ENCODE data around the gene PPP1R14C. TPM values are rescaled to one million over a fixed set of nuclear protein-coding genes. Genes with fewer than 3 reads are reported as not detected.
"Not testable (repeated sequence)": the region's sequence is repeated elsewhere in the genome, so short reads cannot be mapped to it uniquely, and the experiment has no call there.

The PPP1R14C gene
- polyA plus RNA-seq, 1 donor from 2014 or later, result 14.0 TPM

DNA sequence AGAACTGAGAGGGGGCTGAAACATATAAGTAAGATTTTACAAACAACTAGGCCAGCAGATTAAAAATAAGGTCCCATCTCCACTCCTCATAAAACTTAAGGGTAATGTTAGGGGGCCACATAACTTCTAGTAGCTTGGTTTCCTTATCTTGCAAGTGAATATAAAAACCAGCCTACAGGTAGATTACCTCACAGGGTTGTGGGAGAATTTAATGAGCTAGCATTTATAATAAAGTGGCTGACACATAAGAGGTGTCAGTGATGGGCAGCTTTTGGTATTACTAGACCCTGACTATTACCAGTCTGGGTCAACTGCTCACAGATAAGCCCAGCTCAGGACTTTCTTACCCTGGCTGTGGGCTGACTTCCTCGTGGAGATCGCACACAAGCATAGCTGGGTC lies 9.2 kb upstream of the PPP1R14C start:
- TF ChIP-seq MXI1 (conservative IDR thresholded peaks at IDR 0.05; ENCODE audit: poor library complexity, severe bottlenecking) (no peak), SMC3 (conservative IDR thresholded peaks at IDR 0.05; ENCODE audit: poor library complexity) (no peak), RAD21 (conservative IDR thresholded peaks at IDR 0.05) (no peak), POLR2AphosphoS5 (IDR thresholded peaks at IDR 0.05) (no peak), TAF1 (IDR thresholded peaks at IDR 0.05; ENCODE audit: low read depth) (no peak), EP300 (conservative IDR thresholded peaks at IDR 0.05; ENCODE audit: poor library complexity, severe bottlenecking) (no peak), EZH2 (IDR thresholded peaks at IDR 0.05; ENCODE audit: borderline replicate concordance, insufficient read depth, low read length, poor library complexity, severe bottlenecking) (no peak)
- TF ChIP-seq, protein P1, sequence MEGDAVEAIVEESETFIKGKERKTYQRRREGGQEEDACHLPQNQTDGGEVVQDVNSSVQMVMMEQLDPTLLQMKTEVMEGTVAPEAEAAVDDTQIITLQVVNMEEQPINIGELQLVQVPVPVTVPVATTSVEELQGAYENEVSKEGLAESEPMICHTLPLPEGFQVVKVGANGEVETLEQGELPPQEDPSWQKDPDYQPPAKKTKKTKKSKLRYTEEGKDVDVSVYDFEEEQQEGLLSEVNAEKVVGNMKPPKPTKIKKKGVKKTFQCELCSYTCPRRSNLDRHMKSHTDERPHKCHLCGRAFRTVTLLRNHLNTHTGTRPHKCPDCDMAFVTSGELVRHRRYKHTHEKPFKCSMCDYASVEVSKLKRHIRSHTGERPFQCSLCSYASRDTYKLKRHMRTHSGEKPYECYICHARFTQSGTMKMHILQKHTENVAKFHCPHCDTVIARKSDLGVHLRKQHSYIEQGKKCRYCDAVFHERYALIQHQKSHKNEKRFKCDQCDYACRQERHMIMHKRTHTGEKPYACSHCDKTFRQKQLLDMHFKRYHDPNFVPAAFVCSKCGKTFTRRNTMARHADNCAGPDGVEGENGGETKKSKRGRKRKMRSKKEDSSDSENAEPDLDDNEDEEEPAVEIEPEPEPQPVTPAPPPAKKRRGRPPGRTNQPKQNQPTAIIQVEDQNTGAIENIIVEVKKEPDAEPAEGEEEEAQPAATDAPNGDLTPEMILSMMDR (IDR thresholded peaks at IDR 0.05; ENCODE audit: poor library complexity, severe bottlenecking), result no peak
- TF ChIP-seq, protein P2, sequence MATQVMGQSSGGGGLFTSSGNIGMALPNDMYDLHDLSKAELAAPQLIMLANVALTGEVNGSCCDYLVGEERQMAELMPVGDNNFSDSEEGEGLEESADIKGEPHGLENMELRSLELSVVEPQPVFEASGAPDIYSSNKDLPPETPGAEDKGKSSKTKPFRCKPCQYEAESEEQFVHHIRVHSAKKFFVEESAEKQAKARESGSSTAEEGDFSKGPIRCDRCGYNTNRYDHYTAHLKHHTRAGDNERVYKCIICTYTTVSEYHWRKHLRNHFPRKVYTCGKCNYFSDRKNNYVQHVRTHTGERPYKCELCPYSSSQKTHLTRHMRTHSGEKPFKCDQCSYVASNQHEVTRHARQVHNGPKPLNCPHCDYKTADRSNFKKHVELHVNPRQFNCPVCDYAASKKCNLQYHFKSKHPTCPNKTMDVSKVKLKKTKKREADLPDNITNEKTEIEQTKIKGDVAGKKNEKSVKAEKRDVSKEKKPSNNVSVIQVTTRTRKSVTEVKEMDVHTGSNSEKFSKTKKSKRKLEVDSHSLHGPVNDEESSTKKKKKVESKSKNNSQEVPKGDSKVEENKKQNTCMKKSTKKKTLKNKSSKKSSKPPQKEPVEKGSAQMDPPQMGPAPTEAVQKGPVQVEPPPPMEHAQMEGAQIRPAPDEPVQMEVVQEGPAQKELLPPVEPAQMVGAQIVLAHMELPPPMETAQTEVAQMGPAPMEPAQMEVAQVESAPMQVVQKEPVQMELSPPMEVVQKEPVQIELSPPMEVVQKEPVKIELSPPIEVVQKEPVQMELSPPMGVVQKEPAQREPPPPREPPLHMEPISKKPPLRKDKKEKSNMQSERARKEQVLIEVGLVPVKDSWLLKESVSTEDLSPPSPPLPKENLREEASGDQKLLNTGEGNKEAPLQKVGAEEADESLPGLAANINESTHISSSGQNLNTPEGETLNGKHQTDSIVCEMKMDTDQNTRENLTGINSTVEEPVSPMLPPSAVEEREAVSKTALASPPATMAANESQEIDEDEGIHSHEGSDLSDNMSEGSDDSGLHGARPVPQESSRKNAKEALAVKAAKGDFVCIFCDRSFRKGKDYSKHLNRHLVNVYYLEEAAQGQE (IDR thresholded peaks at IDR 0.05; ENCODE audit: borderline replicate concordance), result no peak
- H3K79me2 ChIP-seq (replicated peaks; ENCODE audit: insufficient read depth, low read length), result no peaks in the 10 kb centered on the region
- no peaks in the 10 kb centered on the region for H4K20me1 ChIP-seq (ENCODE audit: insufficient read depth)
- no peaks in the 10 kb centered on the region for H3F3A ChIP-seq (ENCODE audit: insufficient read depth, low read length, poor library complexity, severe bottlenecking)
- H3K9me3 ChIP-seq (ENCODE audit: low read length), result no peaks in the 10 kb centered on the region
- H2AFZ ChIP-seq (ENCODE audit: low read depth, low read length), result no peak overlapping the region
- no peaks in the 10 kb centered on the region for H3K9me2 ChIP-seq (ENCODE audit: insufficient read depth, low read length)
- no peaks in the 10 kb centered on the region for H3K36me3 ChIP-seq (ENCODE audit: insufficient read depth, low read length)
- H3K27me3 ChIP-seq (ENCODE audit: insufficient read depth, low read depth, low read length), result no peaks in the 10 kb centered on the region
- no peak overlapping the region for H3K4me2 ChIP-seq (ENCODE audit: low read length)
- no peak overlapping the region for H3K27ac ChIP-seq (ENCODE audit: low read length)
- H3K4me3 ChIP-seq (ENCODE audit: low read length), result no peak overlapping the region
- H3K9ac ChIP-seq (ENCODE audit: low read length), result no peak overlapping the region

DNA sequence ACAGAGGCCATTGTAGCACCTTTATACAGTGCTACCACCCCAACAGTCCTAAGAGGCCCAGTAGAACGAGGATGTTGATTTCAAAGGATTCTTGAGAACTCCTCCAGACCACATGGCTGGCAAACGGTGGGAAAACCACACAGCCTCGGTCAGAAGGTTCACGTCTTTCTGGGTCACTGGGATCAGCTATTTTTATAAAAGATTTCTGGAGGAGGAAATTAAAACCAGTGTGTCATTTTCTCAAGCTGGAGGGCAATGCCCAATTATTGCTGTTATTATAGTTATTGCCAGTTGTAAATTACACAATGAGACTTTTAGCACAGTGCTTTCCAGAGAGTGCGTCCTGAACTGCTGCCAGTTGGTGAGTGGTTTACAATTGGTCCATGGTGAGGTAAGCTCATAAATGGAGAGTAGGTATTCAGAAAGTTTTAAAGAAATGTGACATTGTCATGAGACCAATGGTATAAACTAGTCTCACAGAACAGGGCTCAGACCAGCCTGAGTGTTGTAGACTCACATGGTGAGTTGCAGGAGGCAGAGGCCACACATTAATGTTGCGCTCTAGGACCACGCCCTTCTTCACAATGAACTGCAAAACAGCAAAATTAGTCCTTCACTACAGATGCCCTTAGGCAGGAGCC lies 8.4 kb upstream of the PPP1R14C start:
- Histone ChIP-seq H3K27me3 (ENCODE audit: insufficient read depth, low read depth, low read length) (no peaks in the 10 kb centered on the region), H3K27ac (ENCODE audit: low read length) (no peak overlapping the region), H3K9ac (ENCODE audit: low read length) (no peak overlapping the region), H3K4me3 (ENCODE audit: low read length) (no peak overlapping the region), H3K79me2 (replicated peaks; ENCODE audit: insufficient read depth, low read length) (no peaks in the 10 kb centered on the region), H3K9me2 (ENCODE audit: insufficient read depth, low read length) (no peaks in the 10 kb centered on the region), H3K36me3 (ENCODE audit: insufficient read depth, low read length) (no peaks in the 10 kb centered on the region), H2AFZ (ENCODE audit: low read depth, low read length) (no peak overlapping the region), H3F3A (ENCODE audit: insufficient read depth, low read length, poor library complexity, severe bottlenecking) (no peaks in the 10 kb centered on the region), H3K9me3 (ENCODE audit: low read length) (no peaks in the 10 kb centered on the region), H4K20me1 (ENCODE audit: insufficient read depth) (no peaks in the 10 kb centered on the region), H3K4me2 (ENCODE audit: low read length) (no peak overlapping the region)
- TF ChIP-seq, protein P1 (IDR thresholded peaks at IDR 0.05; ENCODE audit: poor library complexity, severe bottlenecking), result no peak
- no peak for TF ChIP-seq RAD21 (conservative IDR thresholded peaks at IDR 0.05)
- no peak for TF ChIP-seq POLR2AphosphoS5 (IDR thresholded peaks at IDR 0.05)
- TF ChIP-seq EP300 (conservative IDR thresholded peaks at IDR 0.05; ENCODE audit: poor library complexity, severe bottlenecking), result no peak
- TF ChIP-seq SMC3 (conservative IDR thresholded peaks at IDR 0.05; ENCODE audit: poor library complexity), result no peak
- no peak for TF ChIP-seq TAF1 (IDR thresholded peaks at IDR 0.05; ENCODE audit: low read depth)
- TF ChIP-seq, protein P2 (IDR thresholded peaks at IDR 0.05; ENCODE audit: borderline replicate concordance), result no peak
- TF ChIP-seq MXI1 (conservative IDR thresholded peaks at IDR 0.05; ENCODE audit: poor library complexity, severe bottlenecking), result no peak
- no peak for TF ChIP-seq EZH2 (IDR thresholded peaks at IDR 0.05; ENCODE audit: borderline replicate concordance, insufficient read depth, low read length, poor library complexity, severe bottlenecking)

DNA sequence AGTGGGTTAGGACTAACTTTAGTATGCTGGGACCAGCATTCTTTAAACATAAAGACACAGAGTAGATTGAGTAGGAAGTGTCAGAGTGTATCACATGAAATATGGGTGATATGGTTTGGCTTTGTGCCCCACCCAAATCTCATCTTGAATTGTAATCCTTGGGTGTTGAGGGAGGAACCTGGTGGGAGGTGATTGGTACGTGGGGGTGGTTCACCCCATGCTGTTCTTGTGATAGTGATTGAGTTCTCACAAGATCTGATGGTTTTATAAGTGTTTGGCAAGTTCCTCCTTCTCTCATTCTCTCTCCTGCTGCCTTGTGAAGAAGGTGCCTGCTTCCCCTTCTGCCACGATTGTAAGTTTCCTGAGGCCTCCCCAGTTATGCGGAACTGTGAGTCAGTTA lies 5.1 kb upstream of the PPP1R14C start:
- H3K27me3 ChIP-seq (ENCODE audit: insufficient read depth, low read depth, low read length), result peaks cover 23% of the 10 kb centered on the region
- not testable (repeated sequence) for H2AFZ ChIP-seq (ENCODE audit: low read depth, low read length); H3K79me2 ChIP-seq (replicated peaks; ENCODE audit: insufficient read depth, low read length); H3K27ac ChIP-seq (ENCODE audit: low read length); H3K4me2 ChIP-seq (ENCODE audit: low read length); H3K36me3 ChIP-seq (ENCODE audit: insufficient read depth, low read length); H3F3A ChIP-seq (ENCODE audit: insufficient read depth, low read length, poor library complexity, severe bottlenecking); H3K9me3 ChIP-seq (ENCODE audit: low read length); H3K9me2 ChIP-seq (ENCODE audit: insufficient read depth, low read length); H3K9ac ChIP-seq (ENCODE audit: low read length); H4K20me1 ChIP-seq (ENCODE audit: insufficient read depth); H3K4me3 ChIP-seq (ENCODE audit: low read length)

Measured in neural cell (in vitro differentiated cells).